Parathyroid adenoma (tissue), 2 donors: ENCODE results near the gene TRABD2B.

Source experiments
- H2AFZ ChIP-seq: fragments of 300-600 bp; sonication (generic); one replicate; pipeline ENCODE4 v1.7.0; 2017; ENCODE audit warnings: antibody characterized with exemption, mild to moderate bottlenecking
- H3K27ac ChIP-seq: fragments of 300-600 bp; sonication (generic); one replicate; pipeline ENCODE4 v1.7.0; 2017
- H3K27me3 ChIP-seq: fragments of 300-600 bp; sonication (generic); one replicate; pipeline ENCODE4 v1.7.0; 2017; ENCODE audit warnings: low read length; ENCODE audit not compliant: control insufficient read depth, insufficient read depth
- H3K36me3 ChIP-seq: fragments of 300-600 bp; sonication (generic); one replicate; pipeline ENCODE4 v1.7.0; 2017; ENCODE audit warnings: low read length; ENCODE audit not compliant: control insufficient read depth, insufficient read depth
- H3K4me1 ChIP-seq: fragments of 300-600 bp; sonication (generic); one replicate; pipeline ENCODE4 v1.7.0; 2017; ENCODE audit warnings: control low read depth
- H3K4me2 ChIP-seq: fragments of 300-600 bp; sonication (generic); one replicate; pipeline ENCODE4 v1.7.0; 2017; ENCODE audit warnings: low read length
- H3K4me3 ChIP-seq: fragments of 300-600 bp; sonication (generic); one replicate; pipeline ENCODE4 v1.7.0; 2017; ENCODE audit warnings: low read depth, low read length
- H3K79me2 ChIP-seq: fragments of 300-600 bp; sonication (generic); one replicate; pipeline ENCODE4 v1.7.0; 2017; ENCODE audit warnings: control low read depth
- H3K9ac ChIP-seq: fragments of 300-600 bp; sonication (generic); one replicate; pipeline ENCODE4 v1.7.0; 2017; ENCODE audit warnings: mild to moderate bottlenecking
- H3K9me3 ChIP-seq: fragments of 300-600 bp; sonication (generic); one replicate; pipeline ENCODE4 v1.7.0; 2017; ENCODE audit warnings: low read length; ENCODE audit not compliant: control insufficient read depth
- TF ChIP-seq, protein P1 (sequence below): fragments of 300-600 bp; sonication (generic); IDR thresholded peaks from one replicate; pipeline ENCODE4 v1.7.0; 2017; ENCODE audit warnings: antibody characterized with exemption, mild to moderate bottlenecking
- donor health status: primary hyperparathyroidism.

Gene TRABD2B

DNA sequence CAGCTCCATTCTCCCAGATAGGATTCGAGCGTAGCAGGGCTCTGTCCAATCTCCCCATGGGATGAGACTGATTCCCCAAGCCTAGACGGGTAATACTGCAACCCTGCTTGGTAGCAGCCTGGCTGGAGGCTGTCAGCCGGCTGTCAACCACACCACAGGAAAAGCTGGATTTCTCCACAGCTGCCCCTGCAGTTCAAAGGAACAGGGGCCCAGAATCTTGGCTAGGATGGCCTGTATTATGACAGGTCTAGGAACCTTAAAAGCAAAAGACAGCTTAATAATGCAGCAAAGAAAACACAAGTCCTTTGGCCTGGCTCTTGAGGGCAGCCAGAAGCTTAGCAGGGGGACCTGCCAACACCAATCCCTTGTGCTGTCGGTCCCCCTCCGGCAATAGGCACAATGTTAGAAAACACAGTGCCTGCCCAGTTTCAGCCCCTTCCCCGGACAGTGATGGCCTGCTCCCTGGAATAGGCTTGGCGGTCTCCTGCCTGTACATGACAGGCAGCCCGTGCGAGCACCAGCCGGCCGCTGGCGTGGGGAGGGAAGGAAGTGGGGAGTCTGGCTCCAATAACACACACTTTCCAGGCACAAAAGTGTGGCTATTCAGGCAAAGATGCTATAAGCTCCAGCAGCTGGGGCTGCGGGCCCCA, 90.5 kb downstream of the TRABD2B start:
- no peaks in the 10 kb centered on the region for H3K36me3 ChIP-seq
- H3K79me2 ChIP-seq = no peaks in the 10 kb centered on the region
- no peak overlapping the region for H3K27ac ChIP-seq
- H3K4me2 ChIP-seq = no peak overlapping the region
- TF ChIP-seq, protein P1, sequence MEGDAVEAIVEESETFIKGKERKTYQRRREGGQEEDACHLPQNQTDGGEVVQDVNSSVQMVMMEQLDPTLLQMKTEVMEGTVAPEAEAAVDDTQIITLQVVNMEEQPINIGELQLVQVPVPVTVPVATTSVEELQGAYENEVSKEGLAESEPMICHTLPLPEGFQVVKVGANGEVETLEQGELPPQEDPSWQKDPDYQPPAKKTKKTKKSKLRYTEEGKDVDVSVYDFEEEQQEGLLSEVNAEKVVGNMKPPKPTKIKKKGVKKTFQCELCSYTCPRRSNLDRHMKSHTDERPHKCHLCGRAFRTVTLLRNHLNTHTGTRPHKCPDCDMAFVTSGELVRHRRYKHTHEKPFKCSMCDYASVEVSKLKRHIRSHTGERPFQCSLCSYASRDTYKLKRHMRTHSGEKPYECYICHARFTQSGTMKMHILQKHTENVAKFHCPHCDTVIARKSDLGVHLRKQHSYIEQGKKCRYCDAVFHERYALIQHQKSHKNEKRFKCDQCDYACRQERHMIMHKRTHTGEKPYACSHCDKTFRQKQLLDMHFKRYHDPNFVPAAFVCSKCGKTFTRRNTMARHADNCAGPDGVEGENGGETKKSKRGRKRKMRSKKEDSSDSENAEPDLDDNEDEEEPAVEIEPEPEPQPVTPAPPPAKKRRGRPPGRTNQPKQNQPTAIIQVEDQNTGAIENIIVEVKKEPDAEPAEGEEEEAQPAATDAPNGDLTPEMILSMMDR = no peak
- no peak overlapping the region for H2AFZ ChIP-seq
- no peaks in the 10 kb centered on the region for H3K27me3 ChIP-seq
- H3K9ac ChIP-seq = no peak overlapping the region
- H3K4me1 ChIP-seq = no peaks in the 10 kb centered on the region
- H3K4me3 ChIP-seq = no peak overlapping the region
- H3K9me3 ChIP-seq = no peaks in the 10 kb centered on the region

DNA sequence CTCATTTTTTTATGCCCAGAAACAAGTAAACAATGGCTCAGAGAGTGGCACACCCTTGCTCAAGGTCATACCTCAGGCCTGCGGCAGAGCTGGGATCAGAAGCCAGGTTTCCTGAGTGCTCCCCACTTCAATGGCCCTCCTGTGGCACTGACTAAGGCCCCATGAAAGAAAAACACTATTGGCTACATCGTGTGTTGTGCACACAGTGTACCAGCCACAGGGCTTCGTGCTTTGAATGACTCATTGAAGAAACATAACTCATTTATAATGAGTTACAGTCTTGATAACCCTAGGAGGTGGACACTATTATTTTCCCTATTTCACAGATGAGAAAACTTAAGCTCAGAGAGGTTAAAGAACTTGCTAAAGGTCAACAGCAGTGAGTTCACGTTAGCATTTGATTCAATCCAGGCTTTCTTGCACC, 91.2 kb downstream of the TRABD2B start:
- Histone ChIP-seq H3K27me3 (no peaks in the 10 kb centered on the region), H3K4me1 (no peaks in the 10 kb centered on the region), H3K4me2 (no peak overlapping the region), H3K9ac (no peak overlapping the region), H3K36me3 (no peaks in the 10 kb centered on the region), H3K27ac (no peak overlapping the region), H3K4me3 (no peak overlapping the region), H2AFZ (no peak overlapping the region), H3K79me2 (no peaks in the 10 kb centered on the region), H3K9me3 (no peaks in the 10 kb centered on the region)
- TF ChIP-seq, protein P1 = no peak

DNA sequence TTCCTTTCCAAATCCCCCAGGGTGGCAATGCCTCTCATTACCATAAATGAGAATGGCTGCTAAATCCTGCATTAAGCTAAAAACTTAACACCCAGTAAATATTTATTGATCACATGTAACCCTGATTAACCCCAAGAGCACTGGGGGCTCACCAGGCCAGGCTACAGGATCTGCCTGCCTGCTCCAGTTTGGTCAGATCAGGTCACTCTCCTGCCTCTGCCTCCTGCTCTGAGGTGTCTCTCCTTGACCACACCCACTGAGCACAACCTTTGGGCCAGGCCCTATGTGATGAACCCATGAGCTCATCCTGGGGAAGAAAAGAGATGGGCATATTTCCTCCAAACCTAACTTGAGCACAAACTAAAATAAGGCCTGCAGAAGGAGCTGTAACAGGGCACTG, 93.5 kb downstream of the TRABD2B start:
- Histone ChIP-seq H3K27ac (no peak overlapping the region), H2AFZ (no peak overlapping the region), H3K4me2 (no peak overlapping the region), H3K36me3 (no peaks in the 10 kb centered on the region), H3K79me2 (no peaks in the 10 kb centered on the region), H3K4me1 (no peaks in the 10 kb centered on the region), H3K9me3 (no peaks in the 10 kb centered on the region), H3K9ac (no peak overlapping the region), H3K27me3 (no peaks in the 10 kb centered on the region), H3K4me3 (no peak overlapping the region)
- TF ChIP-seq, protein P1 = no peak

DNA sequence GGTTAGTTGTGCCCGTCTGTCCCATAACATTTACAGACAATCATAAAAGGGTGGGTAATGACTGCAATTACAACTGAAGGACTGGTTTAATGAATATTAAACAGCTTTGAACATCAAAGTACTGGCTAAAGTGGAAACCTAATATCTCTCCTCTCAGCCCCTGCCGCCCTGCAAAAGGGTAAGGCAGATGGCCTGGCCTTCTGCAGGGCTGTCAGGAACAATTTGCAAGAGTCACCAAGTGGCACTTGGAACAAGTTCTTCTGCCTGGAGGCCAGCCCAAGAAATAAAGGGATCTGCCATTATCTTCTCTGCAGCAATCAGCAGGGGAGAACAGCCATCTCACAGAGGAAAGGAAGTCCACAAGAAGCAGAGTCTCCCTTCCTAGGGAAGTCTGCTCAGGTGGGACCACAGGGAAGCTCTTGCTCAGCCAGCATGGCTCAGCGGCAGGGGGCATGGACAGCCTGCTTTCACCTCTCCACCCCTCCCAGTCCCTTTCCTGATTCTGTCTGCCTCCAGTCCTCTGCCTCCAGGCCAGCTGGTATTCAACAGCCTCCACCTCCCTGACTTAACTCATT, 96.1 kb downstream of the TRABD2B start:
- H3K4me3 ChIP-seq = no peak overlapping the region
- H3K9me3 ChIP-seq = no peaks in the 10 kb centered on the region
- no peaks in the 10 kb centered on the region for H3K27me3 ChIP-seq
- TF ChIP-seq, protein P1 = no peak
- no peak overlapping the region for H2AFZ ChIP-seq
- H3K9ac ChIP-seq = no peak overlapping the region
- H3K27ac ChIP-seq = no peak overlapping the region
- no peak overlapping the region for H3K4me2 ChIP-seq
- no peaks in the 10 kb centered on the region for H3K36me3 ChIP-seq
- H3K4me1 ChIP-seq = no peaks in the 10 kb centered on the region
- no peaks in the 10 kb centered on the region for H3K79me2 ChIP-seq
